IMR-90 (cell line): ENCODE results near the gene F2RL3. TPM values are rescaled to one million over a fixed set of nuclear protein-coding genes. Genes with fewer than 3 reads are reported as not detected.

Experiments
- ATAC-seq: fragments of 200-7000 bp; cut with Tn5 transposase; 2 replicates; pipeline ENCODE4 v1.9.1; 2020; ENCODE audit warnings: low read depth, mild to moderate bottlenecking, moderate library complexity
- BruUV-seq: library from RNA; stranded (reverse); fragments of 400-500 nt; replicated peaks from 2 replicates; lab custom pipeline; 2021; lab: Mats Ljungman, UMichigan
- CTCF ChIA-PET: fragments of 300-600 bp; formaldehyde crosslinking; extraction: SDS; loops from one replicate; lab custom pipeline; 2021; ENCODE audit warnings: antibody characterized with exemption; lab: Yijun Ruan, JAX
- POLR2A ChIA-PET: fragments of 300-600 bp; sonication (Branson Sonifier 250); formaldehyde crosslinking; loops from one replicate; lab custom pipeline; 2022; ENCODE audit warnings: antibody characterized with exemption; ENCODE audit not compliant: unreplicated experiment; lab: Charles Lee
- DNase-seq: peaks from one replicate; pipeline ENCODE4 v3.0.0; 2013
- H2AFZ ChIP-seq: replicated peaks from 2 replicates; pipeline ENCODE3; 2013; ENCODE audit warnings: low read length, mild to moderate bottlenecking; ENCODE audit not compliant: poor library complexity
- H2AK5ac ChIP-seq: 2 replicates; pipeline ENCODE4 v1.6.1; 2013; ENCODE audit warnings: low read depth, low read length, inconsistent platforms
- H2AK9ac ChIP-seq: replicated peaks from 2 replicates; pipeline ENCODE3; 2013; ENCODE audit warnings: mild to moderate bottlenecking, low read depth, low read length, moderate library complexity; ENCODE audit not compliant: poor library complexity
- H2BK120ac ChIP-seq: 2 replicates; pipeline ENCODE4 v1.6.1; 2013; ENCODE audit warnings: low read depth, low read length, inconsistent platforms
- H2BK15ac ChIP-seq: 3 replicates; pipeline ENCODE4 v1.6.1; 2013; ENCODE audit warnings: low read depth, low read length, inconsistent platforms
- H2BK20ac ChIP-seq: 2 replicates; pipeline ENCODE4 v1.6.1; 2013; ENCODE audit warnings: low read depth, mild to moderate bottlenecking, inconsistent platforms, low read length, moderate library complexity
- H2BK5ac ChIP-seq: 2 replicates; pipeline ENCODE4 v1.6.1; 2013; ENCODE audit warnings: mild to moderate bottlenecking, low read depth, low read length, inconsistent platforms; ENCODE audit not compliant: poor library complexity, severe bottlenecking
- H3K14ac ChIP-seq: replicated peaks from 2 replicates; pipeline ENCODE4 v1.6.1; 2013; ENCODE audit warnings: low read depth, low read length, inconsistent platforms
- H3K18ac ChIP-seq: 2 replicates; pipeline ENCODE4 v1.6.1; 2013; ENCODE audit warnings: low read depth, low read length, control low read depth
- H3K23ac ChIP-seq: 2 replicates; pipeline ENCODE4 v1.6.1; 2013; ENCODE audit warnings: low read depth, low read length, inconsistent platforms
- H3K27ac ChIP-seq: 2 replicates; pipeline ENCODE4 v1.5.1; 2013; ENCODE audit warnings: mild to moderate bottlenecking, control low read depth, low read length; ENCODE audit not compliant: insufficient read depth
- H3K27me3 ChIP-seq: 2 replicates; pipeline ENCODE4 v1.6.1; 2013; ENCODE audit warnings: low read length; ENCODE audit not compliant: control insufficient read depth, insufficient read depth
- H3K36me3 ChIP-seq: 2 replicates; pipeline ENCODE4 v1.6.1; 2013; ENCODE audit warnings: low read length, mixed read lengths; ENCODE audit not compliant: control insufficient read depth, insufficient read depth
- H3K4ac ChIP-seq: 2 replicates; pipeline ENCODE4 v1.6.1; 2013; ENCODE audit warnings: low read depth, low read length, inconsistent platforms
- H3K4me1 ChIP-seq: 2 replicates; pipeline ENCODE4 v1.6.1; 2013; ENCODE audit warnings: low read length, mixed read lengths; ENCODE audit not compliant: control insufficient read depth, insufficient read depth
- H3K4me2 ChIP-seq: 2 replicates; pipeline ENCODE4 v1.6.1; 2013; ENCODE audit warnings: low read depth, mild to moderate bottlenecking, control low read depth, low read length, moderate library complexity
- H3K4me3 ChIP-seq: 2 replicates; pipeline ENCODE4 v1.5.1; 2013; ENCODE audit warnings: low read depth, mild to moderate bottlenecking, control low read depth, low read length, moderate library complexity; ENCODE audit not compliant: insufficient read depth
- H3K56ac ChIP-seq: 2 replicates; pipeline ENCODE4 v1.6.1; 2013; ENCODE audit warnings: low read length, inconsistent platforms; ENCODE audit not compliant: insufficient read depth; ENCODE audit errors: extremely low read depth
- H3K79me1 ChIP-seq, 2 experiments: 2 replicates each; pipeline ENCODE4 v1.6.1; 2013; ENCODE audit warnings: low read length in 2 of 2, inconsistent platforms in 1 of 2, low read depth in 1 of 2
- H3K9ac ChIP-seq: 2 replicates; pipeline ENCODE4 v1.6.1; 2013; ENCODE audit warnings: low read depth, low read length, control low read depth
- H3K9me1 ChIP-seq: 2 replicates; pipeline ENCODE4 v1.6.1; 2013; ENCODE audit warnings: low read length, inconsistent platforms; ENCODE audit not compliant: insufficient read depth
- H3K9me3 ChIP-seq: 2 replicates; pipeline ENCODE4 v1.6.1; 2013; ENCODE audit warnings: low read length; ENCODE audit not compliant: control insufficient read depth, insufficient read depth
- H4K20me1 ChIP-seq: 2 replicates; pipeline ENCODE4 v1.6.1; 2013; ENCODE audit warnings: low read length, inconsistent platforms; ENCODE audit not compliant: insufficient read depth
- H4K5ac ChIP-seq: 2 replicates; pipeline ENCODE4 v1.6.1; 2013; ENCODE audit warnings: mild to moderate bottlenecking, low read depth, low read length, control low read depth
- H4K8ac ChIP-seq, 2 experiments: 2 replicates each; pipeline ENCODE4 v1.6.1; 2013; ENCODE audit warnings: low read depth in 2 of 2, low read length in 2 of 2, control low read depth in 1 of 2, inconsistent platforms in 1 of 2
- H4K91ac ChIP-seq: 2 replicates; pipeline ENCODE4 v1.6.1; 2013; ENCODE audit warnings: low read depth, low read length, inconsistent platforms; ENCODE audit not compliant: insufficient read depth
- CEBPB ChIP-seq: IDR thresholded peaks from 2 replicates; pipeline ENCODE4 v1.6.1; 2012; ENCODE audit warnings: low read depth, low read length, improper control_type of control experiment
- CHD1 ChIP-seq: IDR thresholded peaks from 2 replicates; pipeline ENCODE4 v1.6.1; 2012; ENCODE audit warnings: low read depth, low read length, improper control_type of control experiment
- ELK1 ChIP-seq: fragments of 150-350 bp; IDR thresholded peaks from 2 replicates; pipeline ENCODE4 v1.6.1; 2016; ENCODE audit warnings: low read depth, mild to moderate bottlenecking, low read length, moderate library complexity, borderline replicate concordance
- FOS ChIP-seq: fragments of 150-350 bp; IDR thresholded peaks from 2 replicates; pipeline ENCODE4 v1.6.1; 2016; ENCODE audit warnings: low read depth, low read length
- MXI1 ChIP-seq: IDR thresholded peaks from 2 replicates; pipeline ENCODE4 v1.6.1; 2012; ENCODE audit warnings: low read depth, mild to moderate bottlenecking, low read length, moderate library complexity, borderline replicate concordance
- NFE2L2 ChIP-seq: fragments of 150-350 bp; IDR thresholded peaks from 2 replicates; pipeline ENCODE4 v1.6.1; 2016; ENCODE audit warnings: low read depth, mild to moderate bottlenecking, low read length
- RFX5 ChIP-seq: IDR thresholded peaks from 2 replicates; pipeline ENCODE4 v1.8.0; 2012; ENCODE audit warnings: low read depth, mild to moderate bottlenecking, low read length, moderate library complexity
- USF2 ChIP-seq: fragments of 150-350 bp; IDR thresholded peaks from 2 replicates; pipeline ENCODE4 v1.6.1; 2017; ENCODE audit warnings: mild to moderate bottlenecking, antibody characterized with exemption, low read length, low read depth
- WGBS, 2 experiments: methylation state at CpG; one replicate each; pipeline versions ENCODE4 v1.1.5 to v1.1.7; 2013; ENCODE audit warnings: missing lambda C conversion rate in 2 of 2; ENCODE audit not compliant: insufficient read length in 1 of 2; ENCODE audit errors: extremely low coverage in 2 of 2; 5-methylcytosine and 5-hydroxymethylcytosine counted together
- dilution Hi-C: fragments of 300-500 bp; cut with HindIII; formaldehyde crosslinking; loops from one replicate; pipeline ENCODE4 v1.14.3; 2018; ENCODE audit warnings: low sequenced_read_pairs; ENCODE audit not compliant: unreplicated experiment
- in situ Hi-C: fragments of 300-500 bp; cut with MboI; formaldehyde crosslinking; loops from 3 replicates; pipeline ENCODE4 v1.14.3; 2019; ENCODE audit warnings: low sequenced_read_pairs, inconsistent platforms, mixed read lengths
- intact Hi-C: fragments of 100-400 bp; cut with micrococcal nuclease; formaldehyde crosslinking; loops from 2 replicates; pipeline ENCODE4 v1.10.0; 2022
- polyA plus RNA-seq, 3 experiments: library from polyadenylated mRNA; depleted of rRNA; stranded (reverse); fragments of >200 nt; gene quantifications; 2 replicates each; pipeline ENCODE4 v1.2.3, GENCODE V29; 2012; ENCODE audit warnings: low replicate concordance in 1 of 3
- total RNA-seq: library from RNA; depleted of rRNA; stranded (reverse); fragments of >200 nt; gene quantifications from 2 replicates; pipeline ENCODE4 v1.2.3, GENCODE V29; 2012

Gene F2RL3
- total and polyA plus RNA-seq, 2 of the 4 experiments (the other 2 are of a cell fraction): 0.03 TPM; not detected in 1

- ChIA-PET CTCF (no interaction called here), POLR2A (no interaction called here)
- Histone ChIP-seq H3K4me1 (no peaks in the 10 kb centered on the region), H3K27ac (no peak overlapping the region), H4K8ac (no peak overlapping the region), H2AK5ac (no peak overlapping the region), H3K56ac (no peak overlapping the region), H2BK120ac (no peak overlapping the region), H3K23ac (no peak overlapping the region), H3K4ac (no peak overlapping the region), H3K9ac (no peak overlapping the region), H2BK15ac (no peak overlapping the region), H4K5ac (no peak overlapping the region), H2BK5ac (no peak overlapping the region), H3K27me3 (peaks cover 8% of the 10 kb centered on the region; the same call in 1 of the 2 replicates), H3K79me1 (no peaks in the 10 kb centered on the region), H3K36me3 (no peaks in the 10 kb centered on the region), H2BK20ac (no peak overlapping the region), H3K9me3 (no peaks in the 10 kb centered on the region), H4K91ac (no peak overlapping the region), H3K4me2 (no peak overlapping the region), H2AFZ (no peak overlapping the region), H4K20me1 (no peaks in the 10 kb centered on the region), H3K14ac (no peak overlapping the region), H3K9me1 (no peaks in the 10 kb centered on the region), H2AK9ac (no peak overlapping the region), H3K4me3 (no peak overlapping the region), H3K18ac (no peak overlapping the region)
- in situ Hi-C loops: no loop called here
- DNase-seq (no peak), ATAC-seq (no peak)
- BruUV-seq: no TSS peak
- no peak for TF ChIP-seq CEBPB
- no peak for TF ChIP-seq FOS
- TF ChIP-seq CHD1: no peak
- no peak for TF ChIP-seq RFX5
- TF ChIP-seq USF2: no peak
- no peak for TF ChIP-seq ELK1
- no peak for TF ChIP-seq NFE2L2
- TF ChIP-seq MXI1: no peak
- WGBS, 2 experiments: 60% methylated on average over 6 of the region's 14 CpGs; no CpG with 5 or more reads in 1 of the 2 experiments
- intact Hi-C loops: no loop called here
- dilution Hi-C loops: no loop called here
Observed at GRCh38 chr19:16893686-16893989, 4.8 kb downstream of the F2RL3 start.
